ENCODE data around the gene THAP5. TPM values are rescaled to one million over a fixed set of nuclear protein-coding genes. Genes with fewer than 3 reads are reported as not detected.
"Not testable (repeated sequence)": the region's sequence is repeated elsewhere in the genome, so short reads cannot be mapped to it uniquely, and the experiment has no call there.

The THAP5 gene
- total RNA-seq, 2 experiments from 2014 or later: 37.3 to 38.3 TPM

- POLR2A ChIA-PET, CTCF ChIA-PET: not testable (repeated sequence)
Measured at GRCh38 chr7:108538236-108538635, 31.3 kb downstream of the THAP5 start.

- POLR2A ChIA-PET: no interaction called here
- CTCF ChIA-PET: no interaction called here
Measured at GRCh38 chr7:108537229-108537628, 32.3 kb downstream of the THAP5 start.

- CTCF ChIA-PET: no interaction called here
- POLR2A ChIA-PET: no interaction called here
Measured at GRCh38 chr7:108535744-108536143, 33.8 kb downstream of the THAP5 start.

- POLR2A ChIA-PET: no interaction called here
- CTCF ChIA-PET: no interaction called here
Measured at GRCh38 chr7:108535257-108535656, 34.2 kb downstream of the THAP5 start.

- POLR2A ChIA-PET: no interaction called here
- CTCF ChIA-PET: no interaction called here
Measured at GRCh38 chr7:108533712-108534111, 35.8 kb downstream of the THAP5 start.

GRCh38 chr7:108529341-108529740 is 40.2 kb downstream of the THAP5 start:
- POLR2A ChIA-PET: no interaction called here
- CTCF ChIA-PET: no interaction called here

- POLR2A ChIA-PET: no interaction called here
- CTCF ChIA-PET: no interaction called here
Measured at GRCh38 chr7:108528183-108528712, 41.3 kb downstream of the THAP5 start.

- ChIA-PET POLR2A (interaction anchor here (3.4 kb wide), 1 partner anchor 43 kb away, joined by 39 read pairs; the partner anchor contains the start of genes DNAJB9 and THAP5), CTCF (no interaction called here)
Measured at GRCh38 chr7:108526768-108527017, 42.8 kb downstream of the THAP5 start.

- ChIA-PET POLR2A (interaction anchor here (1.2 to 3.4 kb wide), 2 partner anchors 43 to 46 kb away, joined by 3 to 39 read pairs; partner anchors contain the start of genes DNAJB9 and THAP5), CTCF (no interaction called here)
Measured at GRCh38 chr7:108525985-108526767, 43.3 kb downstream of the THAP5 start, which contains the start of gene PNPLA8. Gene PNPLA8 (minus strand): TSS chr7:108526135. CDS start chr7:108515491, 10,644 bp downstream.

GRCh38 chr7:108525327-108525984 is 44.0 kb downstream of the THAP5 start:
- ChIA-PET POLR2A (interaction anchor here (1.2 to 3.4 kb wide), 2 partner anchors 44 to 46 kb away, joined by 3 to 39 read pairs; partner anchors contain the start of genes DNAJB9 and THAP5), CTCF (no interaction called here)

GRCh38 chr7:108522780-108523179 is 46.7 kb downstream of the THAP5 start:
- CTCF ChIA-PET: no interaction called here
- POLR2A ChIA-PET: no interaction called here

- POLR2A ChIA-PET: no interaction called here
- CTCF ChIA-PET: no interaction called here
Measured at GRCh38 chr7:108517951-108518350, 51.6 kb downstream of the THAP5 start.

GRCh38 chr7:108515630-108516029 is 53.9 kb downstream of the THAP5 start:
- CTCF ChIA-PET: no interaction called here

GRCh38 chr7:108515013-108515412 is 54.5 kb downstream of the THAP5 start:
- ChIA-PET POLR2A (no interaction called here), CTCF (no interaction called here)

More at GRCh38 chr7:108515630-108516029, 53.9 kb downstream of the THAP5 start:
- POLR2A ChIA-PET: no interaction called here

Other genes with a start within 250 kb of the THAP5 start
- under 1 TPM; 0.21 to 0.34 TPM for gene NRCAM, start 113.3 kb downstream of the THAP5 start, total RNA-seq
- 10 to 100 TPM; 16.9 to 17.6 TPM for gene PNPLA8, start 43.6 kb downstream of the THAP5 start, total RNA-seq
- gene DNAJB9, start 168 bp upstream of the THAP5 start, total RNA-seq: 1 to 10 TPM; 6.9 to 7.3 TPM